IMR-90 (cell line): ENCODE data around the gene SPATA32. TPM values are rescaled to one million over a fixed set of nuclear protein-coding genes. Genes with fewer than 3 reads are reported as not detected.

Experiments
- ATAC-seq: fragments of 200-7000 bp; cut with Tn5 transposase; 2 replicates; pipeline ENCODE4 v1.9.1; 2020; ENCODE audit warnings: low read depth, mild to moderate bottlenecking, moderate library complexity
- BruUV-seq: library from RNA; stranded (reverse); fragments of 400-500 nt; replicated peaks from 2 replicates; lab custom pipeline; 2021; lab: Mats Ljungman, UMichigan
- CTCF ChIA-PET: fragments of 300-600 bp; formaldehyde crosslinking; extraction: SDS; loops from one replicate; lab custom pipeline; 2021; ENCODE audit warnings: antibody characterized with exemption; lab: Yijun Ruan, JAX
- POLR2A ChIA-PET: fragments of 300-600 bp; sonication (Branson Sonifier 250); formaldehyde crosslinking; loops from one replicate; lab custom pipeline; 2022; ENCODE audit warnings: antibody characterized with exemption; ENCODE audit not compliant: unreplicated experiment; lab: Charles Lee
- DNase-seq: peaks from one replicate; pipeline ENCODE4 v3.0.0; 2013
- H2AFZ ChIP-seq: replicated peaks from 2 replicates; pipeline ENCODE3; 2013; ENCODE audit warnings: low read length, mild to moderate bottlenecking; ENCODE audit not compliant: poor library complexity
- H2AK5ac ChIP-seq: 2 replicates; pipeline ENCODE4 v1.6.1; 2013; ENCODE audit warnings: low read depth, low read length, inconsistent platforms
- H2AK9ac ChIP-seq: replicated peaks from 2 replicates; pipeline ENCODE3; 2013; ENCODE audit warnings: mild to moderate bottlenecking, low read depth, low read length, moderate library complexity; ENCODE audit not compliant: poor library complexity
- H2BK120ac ChIP-seq: 2 replicates; pipeline ENCODE4 v1.6.1; 2013; ENCODE audit warnings: low read depth, low read length, inconsistent platforms
- H2BK15ac ChIP-seq: 3 replicates; pipeline ENCODE4 v1.6.1; 2013; ENCODE audit warnings: low read depth, low read length, inconsistent platforms
- H2BK20ac ChIP-seq: 2 replicates; pipeline ENCODE4 v1.6.1; 2013; ENCODE audit warnings: low read depth, mild to moderate bottlenecking, inconsistent platforms, low read length, moderate library complexity
- H2BK5ac ChIP-seq: 2 replicates; pipeline ENCODE4 v1.6.1; 2013; ENCODE audit warnings: mild to moderate bottlenecking, low read depth, low read length, inconsistent platforms; ENCODE audit not compliant: poor library complexity, severe bottlenecking
- H3K14ac ChIP-seq: replicated peaks from 2 replicates; pipeline ENCODE4 v1.6.1; 2013; ENCODE audit warnings: low read depth, low read length, inconsistent platforms
- H3K18ac ChIP-seq: 2 replicates; pipeline ENCODE4 v1.6.1; 2013; ENCODE audit warnings: low read depth, low read length, control low read depth
- H3K23ac ChIP-seq: 2 replicates; pipeline ENCODE4 v1.6.1; 2013; ENCODE audit warnings: low read depth, low read length, inconsistent platforms
- H3K27ac ChIP-seq: 2 replicates; pipeline ENCODE4 v1.5.1; 2013; ENCODE audit warnings: mild to moderate bottlenecking, control low read depth, low read length; ENCODE audit not compliant: insufficient read depth
- H3K27me3 ChIP-seq: 2 replicates; pipeline ENCODE4 v1.6.1; 2013; ENCODE audit warnings: low read length; ENCODE audit not compliant: control insufficient read depth, insufficient read depth
- H3K36me3 ChIP-seq: 2 replicates; pipeline ENCODE4 v1.6.1; 2013; ENCODE audit warnings: low read length, mixed read lengths; ENCODE audit not compliant: control insufficient read depth, insufficient read depth
- H3K4ac ChIP-seq: 2 replicates; pipeline ENCODE4 v1.6.1; 2013; ENCODE audit warnings: low read depth, low read length, inconsistent platforms
- H3K4me1 ChIP-seq: 2 replicates; pipeline ENCODE4 v1.6.1; 2013; ENCODE audit warnings: low read length, mixed read lengths; ENCODE audit not compliant: control insufficient read depth, insufficient read depth
- H3K4me2 ChIP-seq: 2 replicates; pipeline ENCODE4 v1.6.1; 2013; ENCODE audit warnings: low read depth, mild to moderate bottlenecking, control low read depth, low read length, moderate library complexity
- H3K4me3 ChIP-seq: 2 replicates; pipeline ENCODE4 v1.5.1; 2013; ENCODE audit warnings: low read depth, mild to moderate bottlenecking, control low read depth, low read length, moderate library complexity; ENCODE audit not compliant: insufficient read depth
- H3K56ac ChIP-seq: 2 replicates; pipeline ENCODE4 v1.6.1; 2013; ENCODE audit warnings: low read length, inconsistent platforms; ENCODE audit not compliant: insufficient read depth; ENCODE audit errors: extremely low read depth
- H3K79me1 ChIP-seq, 2 experiments: 2 replicates each; pipeline ENCODE4 v1.6.1; 2013; ENCODE audit warnings: low read length in 2 of 2, inconsistent platforms in 1 of 2, low read depth in 1 of 2
- H3K9ac ChIP-seq: 2 replicates; pipeline ENCODE4 v1.6.1; 2013; ENCODE audit warnings: low read depth, low read length, control low read depth
- H3K9me1 ChIP-seq: 2 replicates; pipeline ENCODE4 v1.6.1; 2013; ENCODE audit warnings: low read length, inconsistent platforms; ENCODE audit not compliant: insufficient read depth
- H3K9me3 ChIP-seq: 2 replicates; pipeline ENCODE4 v1.6.1; 2013; ENCODE audit warnings: low read length; ENCODE audit not compliant: control insufficient read depth, insufficient read depth
- H4K20me1 ChIP-seq: 2 replicates; pipeline ENCODE4 v1.6.1; 2013; ENCODE audit warnings: low read length, inconsistent platforms; ENCODE audit not compliant: insufficient read depth
- H4K5ac ChIP-seq: 2 replicates; pipeline ENCODE4 v1.6.1; 2013; ENCODE audit warnings: mild to moderate bottlenecking, low read depth, low read length, control low read depth
- H4K8ac ChIP-seq, 2 experiments: 2 replicates each; pipeline ENCODE4 v1.6.1; 2013; ENCODE audit warnings: low read depth in 2 of 2, low read length in 2 of 2, control low read depth in 1 of 2, inconsistent platforms in 1 of 2
- H4K91ac ChIP-seq: 2 replicates; pipeline ENCODE4 v1.6.1; 2013; ENCODE audit warnings: low read depth, low read length, inconsistent platforms; ENCODE audit not compliant: insufficient read depth
- BHLHE40 ChIP-seq: fragments of 150-350 bp; IDR thresholded peaks from 2 replicates; pipeline ENCODE4 v1.6.1; 2016; ENCODE audit warnings: mild to moderate bottlenecking, low read depth, low read length
- CEBPB ChIP-seq: IDR thresholded peaks from 2 replicates; pipeline ENCODE4 v1.6.1; 2012; ENCODE audit warnings: low read depth, low read length, improper control_type of control experiment
- CHD1 ChIP-seq: IDR thresholded peaks from 2 replicates; pipeline ENCODE4 v1.6.1; 2012; ENCODE audit warnings: low read depth, low read length, improper control_type of control experiment
- CTCF ChIP-seq: conservative IDR thresholded peaks from 2 replicates; pipeline ENCODE4 v1.5.1; 2012; ENCODE audit warnings: mild to moderate bottlenecking, low read depth, low read length, improper control_type of control experiment
- ELK1 ChIP-seq: fragments of 150-350 bp; IDR thresholded peaks from 2 replicates; pipeline ENCODE4 v1.6.1; 2016; ENCODE audit warnings: low read depth, mild to moderate bottlenecking, low read length, moderate library complexity, borderline replicate concordance
- FOS ChIP-seq: fragments of 150-350 bp; IDR thresholded peaks from 2 replicates; pipeline ENCODE4 v1.6.1; 2016; ENCODE audit warnings: low read depth, low read length
- MAFK ChIP-seq: IDR thresholded peaks from 2 replicates; pipeline ENCODE4 v1.6.1; 2012; ENCODE audit warnings: low read depth, low read length, improper control_type of control experiment
- MAZ ChIP-seq: IDR thresholded peaks from 2 replicates; pipeline ENCODE4 v1.6.1; 2012; ENCODE audit warnings: low read depth, mild to moderate bottlenecking, low read length, improper control_type of control experiment, moderate library complexity, borderline replicate concordance
- MXI1 ChIP-seq: IDR thresholded peaks from 2 replicates; pipeline ENCODE4 v1.6.1; 2012; ENCODE audit warnings: low read depth, mild to moderate bottlenecking, low read length, moderate library complexity, borderline replicate concordance
- NFE2L2 ChIP-seq: fragments of 150-350 bp; IDR thresholded peaks from 2 replicates; pipeline ENCODE4 v1.6.1; 2016; ENCODE audit warnings: low read depth, mild to moderate bottlenecking, low read length
- POLR2A ChIP-seq: IDR thresholded peaks from 2 replicates; pipeline ENCODE4 v1.6.1; 2012; ENCODE audit warnings: mild to moderate bottlenecking, low read depth, low read length
- RAD21 ChIP-seq: IDR thresholded peaks from 2 replicates; pipeline ENCODE4 v1.6.1; 2012; ENCODE audit warnings: low read length, improper control_type of control experiment
- RCOR1 ChIP-seq: IDR thresholded peaks from 2 replicates; pipeline ENCODE4 v1.6.1; 2012; ENCODE audit warnings: mild to moderate bottlenecking, low read length, improper control_type of control experiment; ENCODE audit not compliant: insufficient replicate concordance
- RFX5 ChIP-seq: IDR thresholded peaks from 2 replicates; pipeline ENCODE4 v1.8.0; 2012; ENCODE audit warnings: low read depth, mild to moderate bottlenecking, low read length, moderate library complexity
- SMC3 ChIP-seq: fragments of 150-350 bp; IDR thresholded peaks from 2 replicates; pipeline ENCODE4 v1.6.1; 2016; ENCODE audit warnings: low read depth, mild to moderate bottlenecking, antibody characterized with exemption, low read length, moderate library complexity
- WGBS, 2 experiments: methylation state at CpG; one replicate each; pipeline versions ENCODE4 v1.1.5 to v1.1.7; 2013; ENCODE audit warnings: missing lambda C conversion rate in 2 of 2; ENCODE audit not compliant: insufficient read length in 1 of 2; ENCODE audit errors: extremely low coverage in 2 of 2; 5-methylcytosine and 5-hydroxymethylcytosine counted together
- dilution Hi-C: fragments of 300-500 bp; cut with HindIII; formaldehyde crosslinking; loops from one replicate; pipeline ENCODE4 v1.14.3; 2018; ENCODE audit warnings: low sequenced_read_pairs; ENCODE audit not compliant: unreplicated experiment
- in situ Hi-C: fragments of 300-500 bp; cut with MboI; formaldehyde crosslinking; loops from 3 replicates; pipeline ENCODE4 v1.14.3; 2019; ENCODE audit warnings: low sequenced_read_pairs, inconsistent platforms, mixed read lengths
- intact Hi-C: fragments of 100-400 bp; cut with micrococcal nuclease; formaldehyde crosslinking; loops from 2 replicates; pipeline ENCODE4 v1.10.0; 2022
- polyA plus RNA-seq, 3 experiments: library from polyadenylated mRNA; depleted of rRNA; stranded (reverse); fragments of >200 nt; gene quantifications; 2 replicates each; pipeline ENCODE4 v1.2.3, GENCODE V29; 2012; ENCODE audit warnings: low replicate concordance in 1 of 3
- total RNA-seq: library from RNA; depleted of rRNA; stranded (reverse); fragments of >200 nt; gene quantifications from 2 replicates; pipeline ENCODE4 v1.2.3, GENCODE V29; 2012
- TF ChIP-seq, protein P1 (sequence below): fragments of 150-350 bp; IDR thresholded peaks from 2 replicates; pipeline ENCODE4 v1.6.1; 2017; ENCODE audit warnings: mild to moderate bottlenecking, antibody characterized with exemption, low read length, low read depth

The SPATA32 gene
- total and polyA plus RNA-seq, 2 of the 4 experiments (the other 2 are of a cell fraction) = 0.18 TPM; not detected in 1

DNA sequence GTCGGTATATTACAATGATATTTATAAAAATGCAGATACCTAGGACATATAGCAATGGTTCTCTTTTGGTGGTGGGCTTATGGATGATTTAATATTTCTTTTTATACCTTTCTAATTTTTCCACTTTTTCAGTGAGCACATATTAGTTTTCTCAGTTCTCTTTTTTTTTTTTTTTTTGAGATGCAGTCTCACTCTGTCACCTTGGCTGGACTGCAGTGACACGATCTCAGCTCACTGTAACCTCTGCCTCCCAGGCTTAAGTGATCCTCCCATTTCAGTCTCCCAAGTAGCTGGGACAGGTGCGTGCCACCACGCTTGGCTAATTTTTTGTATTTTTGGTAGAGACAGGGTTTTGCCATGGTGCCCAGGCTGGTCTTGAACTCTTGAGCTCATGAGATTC, 39.8 kb upstream of the SPATA32 start:
- H3K4me1 ChIP-seq = peaks cover 20% of the 10 kb centered on the region
- TF ChIP-seq BHLHE40 (no peak), RCOR1 (no peak), MXI1 (no peak), MAFK (no peak), CEBPB (no peak), MAZ (no peak), CTCF (no peak), POLR2A (no peak), RFX5 (no peak), NFE2L2 (no peak), CHD1 (no peak), SMC3 (no peak), FOS (no peak), RAD21 (no peak), ELK1 (no peak)
- TF ChIP-seq, protein P1, sequence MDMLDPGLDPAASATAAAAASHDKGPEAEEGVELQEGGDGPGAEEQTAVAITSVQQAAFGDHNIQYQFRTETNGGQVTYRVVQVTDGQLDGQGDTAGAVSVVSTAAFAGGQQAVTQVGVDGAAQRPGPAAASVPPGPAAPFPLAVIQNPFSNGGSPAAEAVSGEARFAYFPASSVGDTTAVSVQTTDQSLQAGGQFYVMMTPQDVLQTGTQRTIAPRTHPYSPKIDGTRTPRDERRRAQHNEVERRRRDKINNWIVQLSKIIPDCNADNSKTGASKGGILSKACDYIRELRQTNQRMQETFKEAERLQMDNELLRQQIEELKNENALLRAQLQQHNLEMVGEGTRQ = no peak
- H3K4me2 ChIP-seq = no peak overlapping the region
- H3K27ac ChIP-seq = no peak overlapping the region
- no peak overlapping the region for H2AK9ac ChIP-seq
- ChIA-PET CTCF (interaction anchor here (0.6 kb wide), 1 partner anchor 17 kb away, joined by 3 read pairs; no protein-coding TSS in a partner anchor), POLR2A (no interaction called here)
- H2BK20ac ChIP-seq = no peak overlapping the region
- H3K9ac ChIP-seq = no peak overlapping the region
- peaks cover 49 to 78% of the 10 kb centered on the region in 2 experiments for H3K79me1 ChIP-seq
- in situ Hi-C loops = no loop called here
- no TSS peak for BruUV-seq
- H3K23ac ChIP-seq = no peak overlapping the region
- no peak overlapping the region for H3K14ac ChIP-seq
- no peak overlapping the region for H4K5ac ChIP-seq
- no peak overlapping the region for H2AFZ ChIP-seq
- no peak overlapping the region for H3K4ac ChIP-seq
- no peak overlapping the region for H3K56ac ChIP-seq
- H4K8ac ChIP-seq = 0 out of 4 replicates have a peak overlapping the region, but pooled peaks of 1 of the 2 experiments have one; percentile 13
- H3K18ac ChIP-seq = no peak overlapping the region
- H3K9me3 ChIP-seq = no peaks in the 10 kb centered on the region
- H2BK5ac ChIP-seq = no peak overlapping the region
- H3K4me3 ChIP-seq = no peak overlapping the region
- intact Hi-C loops = no loop called here
- no peak overlapping the region for H2AK5ac ChIP-seq
- no peak for ATAC-seq
- H3K36me3 ChIP-seq = peaks cover 6% of the 10 kb centered on the region; the same call in 1 of the 2 replicates
- H3K27me3 ChIP-seq = no peaks in the 10 kb centered on the region
- dilution Hi-C loops = no loop called here
- H4K20me1 ChIP-seq = peaks cover 50% of the 10 kb centered on the region
- no peak overlapping the region for H4K91ac ChIP-seq
- peaks cover 36% of the 10 kb centered on the region for H3K9me1 ChIP-seq
- WGBS, 2 experiments = no CpG with 5 or more reads among the region's 4 CpGs
- H2BK120ac ChIP-seq = no peak overlapping the region
- DNase-seq = no peak
- H2BK15ac ChIP-seq = no peak overlapping the region
